ENCODE results near the gene ZNF862. TPM values are rescaled to one million over a fixed set of nuclear protein-coding genes. Genes with fewer than 3 reads are reported as not detected.

ZNF862 gene
- total RNA-seq, 1 donor from 2014 or later = 10.4 TPM

DNA sequence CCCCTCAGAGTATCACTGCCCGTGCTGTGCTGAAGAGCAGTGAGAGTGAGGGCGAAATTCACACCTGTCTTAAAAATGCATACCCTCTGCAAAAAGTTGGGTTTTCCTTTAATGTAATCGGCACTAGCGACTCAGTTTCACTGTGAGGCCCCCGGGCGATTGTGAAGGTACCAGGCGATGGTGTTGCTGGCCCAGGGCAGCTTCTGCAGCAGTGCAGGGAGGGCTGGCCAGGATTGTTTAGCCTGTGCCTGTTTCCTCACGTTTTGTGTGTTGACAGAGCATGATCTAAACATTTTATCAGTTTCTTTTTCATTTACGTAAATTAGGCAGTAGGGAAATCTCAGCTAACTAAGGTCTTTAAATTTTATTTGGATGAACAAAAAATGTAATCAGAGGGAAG is 13.3 kb downstream of the ZNF862 start:
- peaks cover 24% of the 10 kb centered on the region for H3K4me1 ChIP-seq
- peaks cover 36% of the 10 kb centered on the region for H3K36me3 ChIP-seq
- no peaks in the 10 kb centered on the region for H3K9me3 ChIP-seq (replicated peaks)

DNA sequence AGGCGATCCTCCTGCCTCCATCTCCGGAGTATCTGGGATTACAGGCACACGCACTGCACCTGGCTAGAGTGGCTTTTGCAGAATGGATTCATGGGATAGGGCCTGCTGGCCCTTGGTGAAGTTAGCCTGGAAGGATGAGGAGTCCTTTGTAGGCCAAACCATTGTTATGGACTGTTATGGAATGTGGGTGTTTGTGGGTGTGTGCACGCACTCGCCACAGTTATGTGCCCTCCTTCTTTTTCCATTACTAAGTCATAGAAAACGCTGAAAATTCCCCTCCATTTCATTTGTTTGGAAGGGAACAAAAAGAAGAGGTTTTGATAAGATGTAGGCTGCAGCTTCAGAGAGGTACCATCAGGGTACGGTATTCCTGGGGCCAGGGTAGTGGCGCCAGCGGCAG is 15.0 kb downstream of the ZNF862 start:
- no peak overlapping the region for H3K27ac ChIP-seq (replicated peaks)
- TF ChIP-seq, protein P1, sequence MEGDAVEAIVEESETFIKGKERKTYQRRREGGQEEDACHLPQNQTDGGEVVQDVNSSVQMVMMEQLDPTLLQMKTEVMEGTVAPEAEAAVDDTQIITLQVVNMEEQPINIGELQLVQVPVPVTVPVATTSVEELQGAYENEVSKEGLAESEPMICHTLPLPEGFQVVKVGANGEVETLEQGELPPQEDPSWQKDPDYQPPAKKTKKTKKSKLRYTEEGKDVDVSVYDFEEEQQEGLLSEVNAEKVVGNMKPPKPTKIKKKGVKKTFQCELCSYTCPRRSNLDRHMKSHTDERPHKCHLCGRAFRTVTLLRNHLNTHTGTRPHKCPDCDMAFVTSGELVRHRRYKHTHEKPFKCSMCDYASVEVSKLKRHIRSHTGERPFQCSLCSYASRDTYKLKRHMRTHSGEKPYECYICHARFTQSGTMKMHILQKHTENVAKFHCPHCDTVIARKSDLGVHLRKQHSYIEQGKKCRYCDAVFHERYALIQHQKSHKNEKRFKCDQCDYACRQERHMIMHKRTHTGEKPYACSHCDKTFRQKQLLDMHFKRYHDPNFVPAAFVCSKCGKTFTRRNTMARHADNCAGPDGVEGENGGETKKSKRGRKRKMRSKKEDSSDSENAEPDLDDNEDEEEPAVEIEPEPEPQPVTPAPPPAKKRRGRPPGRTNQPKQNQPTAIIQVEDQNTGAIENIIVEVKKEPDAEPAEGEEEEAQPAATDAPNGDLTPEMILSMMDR (IDR thresholded peaks at IDR 0.05; ENCODE audit: borderline replicate concordance) = no peak
- DNase-seq = no peak
- no peaks in the 10 kb centered on the region for H3K27me3 ChIP-seq (ENCODE audit: low read depth)
- H3K36me3 ChIP-seq = peaks cover 27% of the 10 kb centered on the region
- peaks cover 26% of the 10 kb centered on the region for H3K4me1 ChIP-seq
- H3K9me3 ChIP-seq (replicated peaks) = no peaks in the 10 kb centered on the region
- no peak overlapping the region for H3K4me3 ChIP-seq
- intact Hi-C loops (cut with micrococcal nuclease) = no loop called here

More for the DNA sequence above, 13.3 kb downstream of the ZNF862 start:
- H3K4me3 ChIP-seq = no peak overlapping the region
- TF ChIP-seq, protein P1 (IDR thresholded peaks at IDR 0.05; ENCODE audit: borderline replicate concordance) = no peak
- intact Hi-C loops (cut with micrococcal nuclease) = no loop called here
- DNase-seq = no peak
- H3K27me3 ChIP-seq (ENCODE audit: low read depth) = no peaks in the 10 kb centered on the region
- H3K27ac ChIP-seq (replicated peaks) = no peak overlapping the region

DNA sequence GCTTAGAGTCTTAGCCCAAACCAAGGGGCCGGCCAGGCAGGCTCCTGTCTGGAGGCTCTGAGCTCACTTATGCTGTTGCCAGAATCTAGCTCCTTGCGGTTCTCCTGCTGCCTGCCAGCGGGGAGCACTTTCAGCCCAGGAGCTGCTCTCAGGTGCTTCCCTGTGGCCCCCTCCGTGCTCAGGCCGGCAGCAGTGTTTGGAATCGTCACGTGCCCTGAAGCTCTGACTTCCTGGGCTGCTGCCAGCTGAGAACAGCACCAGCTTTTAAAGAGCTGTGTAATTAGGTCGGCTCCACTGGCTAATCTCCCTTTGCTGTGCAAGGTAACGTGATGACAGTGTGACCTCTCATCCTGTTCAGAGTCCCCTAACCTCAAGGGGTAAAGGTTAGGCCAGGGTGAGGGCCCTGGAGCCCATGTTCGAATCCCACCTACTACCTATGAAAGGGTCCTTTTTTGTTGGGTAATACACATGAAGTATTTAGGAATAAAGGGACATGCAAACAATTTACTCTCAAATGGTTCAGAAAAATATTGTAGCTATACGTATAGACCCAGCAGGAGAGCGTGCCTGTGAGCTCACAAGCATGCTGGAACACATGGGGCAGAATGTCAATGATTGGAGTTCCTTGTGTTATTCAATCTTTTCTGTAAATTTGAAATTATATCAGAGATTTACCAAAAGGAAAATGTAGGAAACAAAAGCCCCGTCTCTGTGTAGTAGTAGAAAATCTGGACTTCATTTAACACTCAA is 16.6 kb downstream of the ZNF862 start:
- Histone ChIP-seq H3K36me3 (peaks cover 19% of the 10 kb centered on the region), H3K27me3 (ENCODE audit: low read depth) (no peaks in the 10 kb centered on the region), H3K4me3 (no peak overlapping the region), H3K4me1 (peaks cover 26% of the 10 kb centered on the region), H3K27ac (replicated peaks) (peak overlapping the region; percentile 61), H3K9me3 (replicated peaks) (no peaks in the 10 kb centered on the region)
- TF ChIP-seq, protein P1 (IDR thresholded peaks at IDR 0.05; ENCODE audit: borderline replicate concordance) = no peak
- intact Hi-C loops (cut with micrococcal nuclease) = no loop called here
- DNase-seq = peak; percentile 74

DNA sequence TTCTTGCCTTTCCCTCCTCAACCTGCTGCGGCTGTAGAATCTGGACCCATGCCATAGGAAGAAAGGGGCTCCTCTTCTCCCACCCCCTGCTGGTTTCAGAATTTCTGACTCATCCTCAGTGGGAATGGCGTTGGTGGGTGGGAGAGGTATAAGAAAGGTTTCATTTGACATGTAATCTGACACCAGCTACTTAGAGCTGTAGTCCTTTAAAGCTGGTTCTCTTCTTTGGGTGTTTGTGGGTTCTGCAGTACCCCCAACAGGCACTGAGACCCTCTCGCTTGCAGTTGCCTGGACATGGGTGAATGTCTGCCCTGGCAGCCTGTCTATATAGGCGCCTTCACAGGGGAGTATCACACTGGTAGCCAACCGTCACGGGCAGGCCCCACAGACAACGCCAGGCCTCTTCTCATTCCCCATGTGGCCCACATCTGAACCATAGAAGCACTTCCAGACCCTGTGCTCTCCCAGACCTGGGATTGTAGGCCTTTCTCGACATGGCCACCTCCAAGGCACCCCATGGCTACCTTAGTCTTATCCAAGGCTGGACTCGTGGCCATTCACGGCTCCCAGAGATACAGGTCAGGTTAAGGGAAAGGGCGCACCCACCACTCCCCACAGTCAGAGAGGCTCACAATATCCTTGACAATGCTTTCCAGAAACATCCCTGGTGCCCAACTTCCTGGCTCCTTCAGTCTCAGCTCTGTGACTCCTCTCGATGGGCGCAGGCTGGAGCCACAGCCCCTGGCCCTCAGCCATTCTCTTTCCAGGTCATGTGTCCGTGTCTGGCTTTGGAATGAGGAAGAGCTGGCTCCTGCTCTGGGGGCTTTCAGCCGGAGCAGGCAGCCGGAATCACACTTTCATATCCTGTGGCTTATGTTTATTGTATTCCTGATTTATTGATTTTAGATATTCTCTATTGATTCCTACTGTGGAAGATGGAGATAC is 17.5 kb downstream of the ZNF862 start:
- H3K27me3 ChIP-seq (ENCODE audit: low read depth) = no peaks in the 10 kb centered on the region
- H3K27ac ChIP-seq (replicated peaks) = peak overlapping the region; percentile 61
- no peak overlapping the region for H3K4me3 ChIP-seq
- TF ChIP-seq, protein P1 (IDR thresholded peaks at IDR 0.05; ENCODE audit: borderline replicate concordance) = no peak
- intact Hi-C loops (cut with micrococcal nuclease) = no loop called here
- no peaks in the 10 kb centered on the region for H3K9me3 ChIP-seq (replicated peaks)
- peaks cover 24% of the 10 kb centered on the region for H3K36me3 ChIP-seq
- H3K4me1 ChIP-seq = peaks cover 26% of the 10 kb centered on the region
- DNase-seq = no peak

DNA sequence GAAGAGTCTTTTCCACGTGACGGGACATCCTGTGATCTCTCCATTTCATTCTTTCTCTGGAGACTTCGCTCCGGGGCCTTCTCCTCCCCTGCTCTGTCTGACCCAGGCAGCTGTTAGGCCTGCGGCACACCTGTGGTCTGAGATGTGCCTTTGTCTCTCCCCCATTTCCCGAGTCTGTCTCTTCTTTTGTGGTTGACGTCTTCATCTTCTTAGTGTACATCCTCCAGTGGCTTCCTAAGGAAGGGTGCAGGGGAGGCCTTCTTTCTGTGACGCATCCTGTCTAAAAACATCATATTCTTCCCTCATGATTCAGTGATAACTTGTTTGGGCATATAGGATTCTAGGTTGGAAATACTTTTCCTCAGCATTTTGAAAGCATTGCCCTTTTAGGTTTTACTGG is 18.4 kb downstream of the ZNF862 start:
- TF ChIP-seq, protein P1 (IDR thresholded peaks at IDR 0.05; ENCODE audit: borderline replicate concordance) = no peak

More for the DNA sequence above, 18.4 kb downstream of the ZNF862 start:
- no peak overlapping the region for H3K27ac ChIP-seq (replicated peaks)
- peaks cover 34% of the 10 kb centered on the region for H3K36me3 ChIP-seq
- H3K4me1 ChIP-seq = peaks cover 26% of the 10 kb centered on the region
- H3K4me3 ChIP-seq = no peak overlapping the region
- H3K27me3 ChIP-seq (ENCODE audit: low read depth) = no peaks in the 10 kb centered on the region
- no peaks in the 10 kb centered on the region for H3K9me3 ChIP-seq (replicated peaks)
- intact Hi-C loops (cut with micrococcal nuclease) = no loop called here
- DNase-seq = no peak

Data from left ventricle myocardium inferior (tissue), 1 donor.